CD4-positive, alpha-beta T cell (primary cell): ENCODE data around the gene GIPC1. TPM values are rescaled to one million over a fixed set of nuclear protein-coding genes. Genes with fewer than 3 reads are reported as not detected.

Source experiments
- ATAC-seq: fragments of 200-7000 bp; cut with Tn5 transposase; one replicate; pipeline ENCODE4 v1.10.0; 2022; ENCODE audit warnings: mild to moderate bottlenecking; ENCODE audit not compliant: poor library complexity
- CTCF ChIA-PET: fragments of 350-600 bp; sonication (Branson Sonifier 250); formaldehyde crosslinking; loops from one replicate; lab custom pipeline; 2021; ENCODE audit warnings: antibody characterized with exemption, inconsistent platforms; lab: Charles Lee
- POLR2A ChIA-PET: fragments of 350-600 bp; sonication (Branson Sonifier 250); formaldehyde crosslinking; loops from one replicate; lab custom pipeline; 2021; ENCODE audit warnings: antibody characterized with exemption, inconsistent platforms; lab: Charles Lee
- DNase-seq, 14 experiments: peaks; one replicate each; pipeline ENCODE4 v3.0.0-alpha.2; 2013 to 2020; ENCODE audit warnings: mixed read lengths in 2 of 14
- H3K27ac ChIP-seq, 2 donors: one replicate each; pipeline versions ENCODE4 v1.5.1 to v1.7.0; 2013; ENCODE audit warnings: low read length in 2 of 2, low read depth in 1 of 2, mild to moderate bottlenecking in 1 of 2
- H3K27me3 ChIP-seq, 2 experiments: 1 replicate in 1 of 2; 2 replicates in 1 of 2; pipeline versions ENCODE4 v1.6.1 to v1.7.0; 2013; ENCODE audit warnings: low read length in 2 of 2, control low read depth in 1 of 2, mild to moderate bottlenecking in 1 of 2, moderate library complexity in 1 of 2; ENCODE audit not compliant: insufficient read depth in 2 of 2, control insufficient read depth in 1 of 2
- H3K36me3 ChIP-seq: one replicate; pipeline ENCODE4 v1.6.1; 2013; ENCODE audit warnings: low read length, control low read depth; ENCODE audit not compliant: insufficient read depth
- H3K4me1 ChIP-seq: one replicate; pipeline ENCODE4 v1.6.1; 2013; ENCODE audit warnings: low read length, control low read depth; ENCODE audit not compliant: insufficient read depth
- H3K4me3 ChIP-seq: one replicate; pipeline ENCODE4 v1.5.1; 2013; ENCODE audit warnings: mild to moderate bottlenecking, low read length, moderate library complexity
- H3K9me3 ChIP-seq, 2 experiments: 1 replicate in 1 of 2; 2 replicates in 1 of 2; pipeline versions ENCODE4 v1.6.1 to v1.7.0; 2013; ENCODE audit warnings: low read length in 2 of 2, mild to moderate bottlenecking in 2 of 2, control low read depth in 1 of 2, moderate library complexity in 1 of 2; ENCODE audit not compliant: control insufficient read depth in 1 of 2, insufficient read depth in 1 of 2
- H3K27ac Mint-ChIP-seq: one replicate; pipeline ENCODE4 v1.8.0; 2020; ENCODE audit warnings: mixed read lengths
- H3K27me3 Mint-ChIP-seq: one replicate; pipeline ENCODE4 v1.8.0; 2021; ENCODE audit warnings: mixed read lengths
- H3K36me3 Mint-ChIP-seq: one replicate; pipeline ENCODE4 v1.8.0; 2021; ENCODE audit warnings: low read depth, mixed read lengths
- H3K4me1 Mint-ChIP-seq: one replicate; pipeline ENCODE4 v1.8.0; 2021; ENCODE audit warnings: low read depth, mixed read lengths
- H3K4me3 Mint-ChIP-seq: one replicate; pipeline ENCODE4 v1.8.0; 2020; ENCODE audit warnings: mild to moderate bottlenecking, mixed read lengths
- H3K9me3 Mint-ChIP-seq: one replicate; pipeline ENCODE4 v1.8.0; 2020; ENCODE audit warnings: mixed read lengths
- CTCF ChIP-seq: fragments of 200-600 bp; IDR thresholded peaks from one replicate; pipeline ENCODE4 v1.8.0; 2022; ENCODE audit warnings: antibody characterized with exemption, mild to moderate bottlenecking
- intact Hi-C, 2 experiments: fragments of 100-400 bp; cut with DNase I in 1 of 2; cut with micrococcal nuclease in 1 of 2; formaldehyde crosslinking; loops; one replicate each; pipeline versions ENCODE4 v1.15.1 to v1.9.0; 2023 to 2025; cut with DNase I, micrococcal nuclease
- total RNA-seq, 174 experiments: library from RNA in 2 of 174; stranded (reverse) in 2 of 174; gene quantifications; one replicate each; pipeline ENCODE4 v1.2.3 and lab custom pipeline; 2021 to 2026

Gene GIPC1
- total RNA-seq, 2 experiments from 2014 or later, result 17.8 to 21.0 TPM

GRCh38 chr19:14472202-14472938, 23.6 kb downstream of the GIPC1 start:
- Histone ChIP-seq H3K9me3 (peaks cover 0 to 3% of the 10 kb centered on the region in 2 experiments), H3K27ac (no peak overlapping the region), H3K4me3 (peak overlapping the region; percentile 34), H3K36me3 (peaks cover 37% of the 10 kb centered on the region), H3K27me3 (peaks cover 19 to 22% of the 10 kb centered on the region in 2 experiments), H3K4me1 (peaks cover 31% of the 10 kb centered on the region)
- H3K9me3 Mint-ChIP-seq, result no peaks in the 10 kb centered on the region
- H3K4me1 Mint-ChIP-seq, result peaks cover 36% of the 10 kb centered on the region
- TF ChIP-seq CTCF, result peak; percentile 98
- peaks cover 24% of the 10 kb centered on the region for H3K36me3 Mint-ChIP-seq
- POLR2A ChIA-PET, result interaction anchor here (0.7 to 2.6 kb wide), 13 partner anchors 13 to 336 kb away, joined by 3 to 11 read pairs (median 4); partner anchors contain the start of genes ASF1B, DNAJB1 and PKN1
- no peak overlapping the region for H3K27ac Mint-ChIP-seq
- intact Hi-C loops, result loop anchor here (1.0 to 10.0 kb wide), 5 partner anchors 40 to 588 kb away; partner anchors contain the start of gene ASF1B (in 1 of the 2)
- CTCF ChIA-PET, result interaction anchor here (0.6 to 1.4 kb wide), 11 partner anchors 23 to 336 kb away, joined by 3 to 5 read pairs (median 4); partner anchors contain the start of genes ASF1B, GIPC1 and NDUFB7
- ATAC-seq (peak; percentile 84), DNase-seq (peak; percentile 77 to 91 (median 86))
- H3K27me3 Mint-ChIP-seq, result peaks cover 33% of the 10 kb centered on the region
- peak overlapping the region; percentile 55 for H3K4me3 Mint-ChIP-seq

- Histone ChIP-seq H3K9me3 (peaks cover 0 to 3% of the 10 kb centered on the region in 2 experiments), H3K36me3 (peaks cover 39% of the 10 kb centered on the region), H3K4me3 (no peak overlapping the region), H3K4me1 (peaks cover 31% of the 10 kb centered on the region), H3K27me3 (peaks cover 19 to 22% of the 10 kb centered on the region in 2 experiments), H3K27ac (no peak overlapping the region)
- peak overlapping the region; percentile 4 for H3K4me3 Mint-ChIP-seq
- TF ChIP-seq CTCF, result no peak
- peaks cover 33% of the 10 kb centered on the region for H3K4me1 Mint-ChIP-seq
- H3K9me3 Mint-ChIP-seq, result no peaks in the 10 kb centered on the region
- ATAC-seq (no peak), DNase-seq (peak in 1 of 14 experiments; percentile 40)
- peaks cover 28% of the 10 kb centered on the region for H3K36me3 Mint-ChIP-seq
- H3K27me3 Mint-ChIP-seq, result peaks cover 30% of the 10 kb centered on the region
- no peak overlapping the region for H3K27ac Mint-ChIP-seq
- intact Hi-C loops, result loop anchor here (1.0 to 10.0 kb wide), 5 partner anchors 39 to 587 kb away; partner anchors contain the start of gene ASF1B (in 1 of the 2)
- ChIA-PET POLR2A (interaction anchor here (0.8 to 2.6 kb wide), 8 partner anchors 12 to 335 kb away, joined by 3 to 11 read pairs (median 8); partner anchors contain the start of genes ASF1B, DNAJB1 and PKN1), CTCF (interaction anchor here (0.7 to 1.4 kb wide), 7 partner anchors 38 to 335 kb away, joined by 3 to 5 read pairs (median 3); partner anchors contain the start of genes ASF1B and NDUFB7)
Observed at GRCh38 chr19:14471436-14472187, 24.3 kb downstream of the GIPC1 start.
